Liver (tissue), 9 donors: ENCODE data around the gene P2RX5. TPM values are rescaled to one million over a fixed set of nuclear protein-coding genes. Genes with fewer than 3 reads are reported as not detected.

Source experiments
- DNase-seq: peaks from one replicate; pipeline ENCODE4 v3.0.0-alpha.2; 2017; ENCODE audit warnings: low spot score
- H3K27ac ChIP-seq, 2 donors: one replicate each; pipeline ENCODE4 v1.7.0; 2013; ENCODE audit warnings: inconsistent platforms in 2 of 2, low read length in 2 of 2, control low read depth in 1 of 2, low read depth in 1 of 2, mild to moderate bottlenecking in 1 of 2
- H3K27me3 ChIP-seq, 4 donors: one replicate each; pipeline versions ENCODE4 v1.6.1 to v1.7.0; 2013; ENCODE audit warnings: low read length in 3 of 4, inconsistent platforms in 1 of 4, mild to moderate bottlenecking in 1 of 4, moderate library complexity in 1 of 4; ENCODE audit not compliant: control insufficient read depth in 4 of 4, insufficient read depth in 4 of 4
- H3K36me3 ChIP-seq, 4 donors: one replicate each; pipeline versions ENCODE4 v1.6.1 to v1.7.0; 2013; ENCODE audit warnings: low read length in 3 of 4, mild to moderate bottlenecking in 3 of 4, low read depth in 1 of 4, moderate library complexity in 1 of 4; ENCODE audit not compliant: control insufficient read depth in 4 of 4, insufficient read depth in 3 of 4
- H3K4me1 ChIP-seq, 4 donors: one replicate each; pipeline versions ENCODE4 v1.6.1 to v1.7.0; 2013; ENCODE audit warnings: low read length in 3 of 4, mild to moderate bottlenecking in 3 of 4, moderate library complexity in 1 of 4; ENCODE audit not compliant: control insufficient read depth in 4 of 4, insufficient read depth in 4 of 4
- H3K4me3 ChIP-seq, 3 donors: one replicate each; pipeline versions ENCODE4 v1.6.1 to v1.7.0; 2013; ENCODE audit warnings: low read length in 3 of 3, control low read depth in 1 of 3, low read depth in 1 of 3, mild to moderate bottlenecking in 1 of 3
- H3K9ac ChIP-seq, 2 donors: one replicate each; pipeline ENCODE4 v1.7.0; 2013; ENCODE audit warnings: low read length in 2 of 2, mild to moderate bottlenecking in 2 of 2, moderate library complexity in 2 of 2, control low read depth in 1 of 2, low read depth in 1 of 2
- H3K9me3 ChIP-seq, 4 donors: one replicate each; pipeline versions ENCODE4 v1.6.1 to v1.7.0; 2013; ENCODE audit warnings: low read length in 3 of 4; ENCODE audit not compliant: control insufficient read depth in 4 of 4
- EGR1 ChIP-seq, 2 donors: IDR thresholded peaks; 2 replicates each; pipeline ENCODE4 v1.6.1; 2016 to 2018; ENCODE audit warnings: antibody characterized with exemption in 2 of 2, low read depth in 2 of 2
- FOXA1 ChIP-seq: IDR thresholded peaks from 2 replicates; pipeline ENCODE4 v1.6.1; 2016; ENCODE audit warnings: antibody characterized with exemption
- FOXA2 ChIP-seq: IDR thresholded peaks from 2 replicates; pipeline ENCODE4 v1.6.1; 2016; ENCODE audit warnings: antibody characterized with exemption
- GABPA ChIP-seq, 2 donors: IDR thresholded peaks in 1 of 2; conservative IDR thresholded peaks in 1 of 2; 2 replicates each; pipeline ENCODE4 v1.6.1; 2016; ENCODE audit warnings: antibody characterized with exemption in 2 of 2, mild to moderate bottlenecking in 1 of 2, moderate library complexity in 1 of 2
- HNF4A ChIP-seq, 2 donors: conservative IDR thresholded peaks; 2 replicates each; pipeline ENCODE4 v1.6.1; 2016; ENCODE audit warnings: antibody characterized with exemption in 2 of 2, mild to moderate bottlenecking in 2 of 2
- HNF4G ChIP-seq: IDR thresholded peaks from 2 replicates; pipeline ENCODE4 v1.6.1; 2016; ENCODE audit warnings: antibody characterized with exemption
- RAD21 ChIP-seq, 2 donors: IDR thresholded peaks; 2 replicates each; pipeline ENCODE4 v1.6.1; 2016; ENCODE audit warnings: antibody characterized with exemption in 2 of 2, mild to moderate bottlenecking in 2 of 2
- RXRA ChIP-seq, 2 donors: IDR thresholded peaks; 2 replicates each; pipeline ENCODE4 v1.6.1; 2017 to 2018; ENCODE audit warnings: antibody characterized with exemption in 2 of 2, mild to moderate bottlenecking in 1 of 2
- SP1 ChIP-seq: IDR thresholded peaks from 2 replicates; pipeline ENCODE4 v1.6.1; 2018; ENCODE audit warnings: antibody characterized with exemption, mild to moderate bottlenecking
- TAF1 ChIP-seq: conservative IDR thresholded peaks from 2 replicates; pipeline ENCODE4 v1.6.1; 2016; ENCODE audit warnings: antibody characterized with exemption, mild to moderate bottlenecking
- YY1 ChIP-seq: IDR thresholded peaks from 2 replicates; pipeline ENCODE4 v1.6.1; 2016; ENCODE audit warnings: antibody characterized with exemption, mild to moderate bottlenecking
- WGBS: extraction: QIAGEN DNeasy Blood & Tissue Kit; methylation state at CpG from one replicate; pipeline ENCODE4 v1.1.7; 2013; 5-methylcytosine and 5-hydroxymethylcytosine counted together
- polyA plus RNA-seq, 2 donors: library from polyadenylated mRNA; stranded (reverse) in 1 of 2; unstranded in 1 of 2; fragments of 200-250 nt in 1 of 2; fragments of >200 nt in 1 of 2; fragmentation: Nextera tagmentation in 1 of 2; extraction: Ambion mirVana in 1 of 2; gene quantifications; one replicate each; pipeline versions ENCODE4 v1.2.1 to v1.2.3, GENCODE V29; 2013 to 2015
- total RNA-seq, 2 donors: library from RNA; depleted of rRNA; stranded (reverse); fragments of >200 nt; gene quantifications; one replicate each; pipeline ENCODE4 v1.2.3, GENCODE V29; 2014
- TF ChIP-seq, protein P1 (sequence below): IDR thresholded peaks from 2 replicates; pipeline ENCODE4 v1.6.1; 2016; ENCODE audit warnings: antibody characterized with exemption
- TF ChIP-seq, protein P2 (sequence below): IDR thresholded peaks from 2 replicates; pipeline ENCODE4 v1.6.1; 2016; ENCODE audit warnings: antibody characterized with exemption
- TF ChIP-seq, protein P3 (sequence below): IDR thresholded peaks from 2 replicates; pipeline ENCODE4 v1.6.1; 2016; ENCODE audit warnings: antibody characterized with exemption
- TF ChIP-seq, protein P4 (sequence below): fragments of 150-350 bp; IDR thresholded peaks from 2 replicates; pipeline ENCODE4 v1.5.1; 2017; ENCODE audit warnings: improper control_type of control experiment, low read depth, low read length; ENCODE audit not compliant: missing input control
- donor health status: healthy.
- donor health status: healthy.
- donor health status: healthy.
- donor health status: healthy.
- donor health status: healthy.

Gene P2RX5
- total and polyA plus RNA-seq, 4 donors, result 0.31 to 1.8 (median 1.1) TPM

DNA sequence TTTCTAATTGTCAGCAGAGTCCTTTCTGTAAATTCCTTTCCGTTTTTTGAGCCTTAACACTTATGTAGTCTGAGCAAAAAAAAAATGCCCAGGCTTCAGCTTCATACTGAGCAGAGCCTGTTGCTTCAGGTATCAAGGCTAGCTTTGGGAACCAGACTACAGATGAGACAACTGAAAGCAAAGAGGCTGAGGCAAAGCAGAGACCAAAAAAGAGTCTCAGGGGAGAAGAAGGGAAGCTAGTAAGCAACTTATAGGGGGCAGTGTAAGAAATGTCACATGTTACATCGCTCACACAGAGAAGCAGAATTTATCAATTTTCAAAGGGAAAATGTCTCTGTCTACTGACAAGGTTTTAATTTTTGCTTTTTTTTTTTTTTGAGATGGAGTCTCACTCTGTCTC is 31.1 kb upstream of the P2RX5 start:
- no peak overlapping the region for H3K27ac ChIP-seq
- peaks cover 9 to 22% (median 15%) of the 10 kb centered on the region in 4 donors for H3K4me1 ChIP-seq
- no peaks in the 10 kb centered on the region for H3K27me3 ChIP-seq
- DNase-seq, result no peak
- no peak overlapping the region for H3K4me3 ChIP-seq
- 72% methylated on average over 2 of the region's 2 CpGs for WGBS
- TF ChIP-seq EGR1 (IDR thresholded peaks at IDR 0.05; ENCODE audit: low read depth in 2 of 2) (no peak), HNF4A (conservative IDR thresholded peaks at IDR 0.05) (no peak), GABPA (IDR thresholded peaks at IDR 0.05 in 1 of 2, conservative IDR thresholded peaks at IDR 0.05 in 1 of 2) (no peak), FOXA1 (no peak), RXRA (IDR thresholded peaks at IDR 0.05) (no peak), TAF1 (no peak), HNF4G (no peak)
- TF ChIP-seq, protein P1, sequence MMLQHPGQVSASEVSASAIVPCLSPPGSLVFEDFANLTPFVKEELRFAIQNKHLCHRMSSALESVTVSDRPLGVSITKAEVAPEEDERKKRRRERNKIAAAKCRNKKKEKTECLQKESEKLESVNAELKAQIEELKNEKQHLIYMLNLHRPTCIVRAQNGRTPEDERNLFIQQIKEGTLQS, result no peak
- TF ChIP-seq, protein P2, sequence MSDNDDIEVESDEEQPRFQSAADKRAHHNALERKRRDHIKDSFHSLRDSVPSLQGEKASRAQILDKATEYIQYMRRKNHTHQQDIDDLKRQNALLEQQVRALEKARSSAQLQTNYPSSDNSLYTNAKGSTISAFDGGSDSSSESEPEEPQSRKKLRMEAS, result no peak
- TF ChIP-seq, protein P3, sequence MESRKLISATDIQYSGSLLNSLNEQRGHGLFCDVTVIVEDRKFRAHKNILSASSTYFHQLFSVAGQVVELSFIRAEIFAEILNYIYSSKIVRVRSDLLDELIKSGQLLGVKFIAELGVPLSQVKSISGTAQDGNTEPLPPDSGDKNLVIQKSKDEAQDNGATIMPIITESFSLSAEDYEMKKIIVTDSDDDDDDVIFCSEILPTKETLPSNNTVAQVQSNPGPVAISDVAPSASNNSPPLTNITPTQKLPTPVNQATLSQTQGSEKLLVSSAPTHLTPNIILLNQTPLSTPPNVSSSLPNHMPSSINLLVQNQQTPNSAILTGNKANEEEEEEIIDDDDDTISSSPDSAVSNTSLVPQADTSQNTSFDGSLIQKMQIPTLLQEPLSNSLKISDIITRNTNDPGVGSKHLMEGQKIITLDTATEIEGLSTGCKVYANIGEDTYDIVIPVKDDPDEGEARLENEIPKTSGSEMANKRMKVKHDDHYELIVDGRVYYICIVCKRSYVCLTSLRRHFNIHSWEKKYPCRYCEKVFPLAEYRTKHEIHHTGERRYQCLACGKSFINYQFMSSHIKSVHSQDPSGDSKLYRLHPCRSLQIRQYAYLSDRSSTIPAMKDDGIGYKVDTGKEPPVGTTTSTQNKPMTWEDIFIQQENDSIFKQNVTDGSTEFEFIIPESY, result no peak
- no peaks in the 10 kb centered on the region for H3K9me3 ChIP-seq
- no peaks in the 10 kb centered on the region for H3K36me3 ChIP-seq
- no peak overlapping the region for H3K9ac ChIP-seq

DNA sequence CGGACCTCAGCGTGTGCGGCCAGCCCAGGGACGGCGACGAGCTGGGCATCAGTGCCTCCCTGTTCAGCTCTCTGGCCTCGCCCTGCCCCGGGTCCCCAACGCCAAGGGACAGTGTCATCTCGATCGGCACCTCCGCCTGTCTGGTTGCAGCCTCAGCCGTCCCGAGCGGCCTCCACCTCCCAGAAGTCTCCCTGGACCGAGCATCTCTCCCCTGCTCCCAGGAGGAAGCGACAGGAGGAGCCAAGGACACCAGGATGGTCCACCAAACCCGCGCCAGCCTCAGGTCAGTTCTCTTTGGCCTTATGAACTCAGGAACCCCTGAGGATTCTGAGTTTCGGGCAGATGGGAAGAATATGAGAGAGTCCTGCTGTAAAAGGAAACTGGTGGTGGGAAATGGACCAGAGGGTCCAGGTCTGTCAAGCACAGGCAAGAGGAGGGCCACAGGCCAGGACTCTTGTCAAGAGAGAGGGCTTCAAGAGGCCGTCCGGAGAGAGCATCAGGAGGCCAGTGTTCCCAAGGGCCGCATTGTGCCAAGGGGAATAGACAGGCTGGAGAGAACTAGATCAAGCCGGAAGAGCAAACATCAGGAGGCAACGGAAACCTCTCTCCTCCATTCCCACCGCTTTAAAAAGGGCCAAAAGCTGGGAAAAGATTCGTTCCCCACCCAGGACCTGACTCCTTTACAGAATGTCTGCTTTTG is 28.6 kb upstream of the P2RX5 start:
- H3K27me3 ChIP-seq, result no peaks in the 10 kb centered on the region
- no peaks in the 10 kb centered on the region for H3K9me3 ChIP-seq
- TF ChIP-seq, protein P1, result no peak
- peaks cover 0 to 5% (median 0%) of the 10 kb centered on the region in 4 donors for H3K36me3 ChIP-seq
- peak overlapping the region in 1 of 2 donors; percentile 95 for H3K9ac ChIP-seq
- no peak for DNase-seq
- H3K4me1 ChIP-seq, result peaks cover 8 to 21% (median 13%) of the 10 kb centered on the region in 4 donors
- peak overlapping the region in 2 of 3 donors; percentile 79 to 92 for H3K4me3 ChIP-seq
- no peak overlapping the region for H3K27ac ChIP-seq
- WGBS, result 22% methylated on average over 27 of the region's 27 CpGs

DNA sequence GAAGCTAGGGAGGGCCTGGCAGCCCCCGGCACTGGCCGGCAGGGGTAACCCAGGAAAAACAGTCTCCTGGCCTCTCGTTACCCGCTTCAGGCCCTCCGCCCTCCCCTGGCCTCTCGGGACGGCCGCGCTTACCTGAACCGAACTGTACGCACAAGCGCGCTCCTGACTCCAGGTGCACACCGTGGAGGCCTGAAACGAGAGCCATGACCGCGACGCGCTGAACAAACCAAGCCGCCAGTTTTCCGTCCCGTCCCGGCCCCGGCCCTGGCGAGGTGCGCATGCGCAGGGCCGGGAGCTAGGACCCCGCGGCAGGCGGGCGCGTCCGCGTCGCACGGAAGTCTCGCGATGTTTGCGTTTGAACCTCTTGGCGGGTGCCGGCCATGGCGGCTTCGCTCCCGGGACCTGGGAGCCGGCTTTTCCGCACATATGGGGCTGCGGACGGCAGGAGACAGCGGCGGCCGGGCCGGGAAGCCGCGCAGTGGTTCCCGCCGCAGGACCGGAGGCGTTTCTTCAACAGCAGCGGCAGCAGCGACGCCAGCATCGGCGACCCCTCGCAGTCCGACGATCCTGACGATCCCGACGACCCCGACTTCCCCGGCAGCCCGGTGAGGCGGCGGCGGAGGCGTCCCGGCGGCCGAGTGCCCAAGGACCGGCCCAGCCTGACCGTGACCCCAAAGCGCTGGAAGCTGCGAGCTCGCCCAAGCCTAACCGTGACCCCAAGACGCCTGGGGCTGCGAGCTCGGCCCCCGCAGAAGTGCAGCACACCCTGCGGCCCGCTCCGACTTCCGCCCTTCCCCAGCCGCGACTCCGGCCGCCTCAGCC is 27.8 kb upstream of the P2RX5 start, which contains the start of gene HASPIN:
Gene HASPIN (plus strand): TSS at position 348 of the 822 bp plus-strand sequence. CDS start 33 bp downstream, at position 381.
- H3K4me1 ChIP-seq, result peaks cover 8 to 21% (median 13%) of the 10 kb centered on the region in 4 donors
- no peaks in the 10 kb centered on the region for H3K27me3 ChIP-seq
- H3K9me3 ChIP-seq, result no peaks in the 10 kb centered on the region
- peaks cover 0 to 5% (median 0%) of the 10 kb centered on the region in 4 donors for H3K36me3 ChIP-seq
- under 1% methylated on average over 98 of the region's 98 CpGs for WGBS
- H3K4me3 ChIP-seq, result peak within 1 kb of the TSS; percentile 61 to 92 (median 79)
- peak within 1 kb of the TSS; percentile 89 to 95 for H3K9ac ChIP-seq
- DNase-seq, result peak; percentile 93
- TF ChIP-seq, protein P2, result no peak
- peak in 1 of 2 donors; percentile 17 for TF ChIP-seq RAD21 (IDR thresholded peaks at IDR 0.05)
- TF ChIP-seq HNF4A (conservative IDR thresholded peaks at IDR 0.05), result no peak
- TF ChIP-seq, protein P3, result peak; percentile 98
- no peak for TF ChIP-seq TAF1
- no peak for TF ChIP-seq FOXA1
- no peak for TF ChIP-seq FOXA2
- peak; percentile 86 for TF ChIP-seq YY1
- no peak for TF ChIP-seq RXRA (IDR thresholded peaks at IDR 0.05)
- TF ChIP-seq SP1, result peak; percentile 38
- TF ChIP-seq, protein P4, sequence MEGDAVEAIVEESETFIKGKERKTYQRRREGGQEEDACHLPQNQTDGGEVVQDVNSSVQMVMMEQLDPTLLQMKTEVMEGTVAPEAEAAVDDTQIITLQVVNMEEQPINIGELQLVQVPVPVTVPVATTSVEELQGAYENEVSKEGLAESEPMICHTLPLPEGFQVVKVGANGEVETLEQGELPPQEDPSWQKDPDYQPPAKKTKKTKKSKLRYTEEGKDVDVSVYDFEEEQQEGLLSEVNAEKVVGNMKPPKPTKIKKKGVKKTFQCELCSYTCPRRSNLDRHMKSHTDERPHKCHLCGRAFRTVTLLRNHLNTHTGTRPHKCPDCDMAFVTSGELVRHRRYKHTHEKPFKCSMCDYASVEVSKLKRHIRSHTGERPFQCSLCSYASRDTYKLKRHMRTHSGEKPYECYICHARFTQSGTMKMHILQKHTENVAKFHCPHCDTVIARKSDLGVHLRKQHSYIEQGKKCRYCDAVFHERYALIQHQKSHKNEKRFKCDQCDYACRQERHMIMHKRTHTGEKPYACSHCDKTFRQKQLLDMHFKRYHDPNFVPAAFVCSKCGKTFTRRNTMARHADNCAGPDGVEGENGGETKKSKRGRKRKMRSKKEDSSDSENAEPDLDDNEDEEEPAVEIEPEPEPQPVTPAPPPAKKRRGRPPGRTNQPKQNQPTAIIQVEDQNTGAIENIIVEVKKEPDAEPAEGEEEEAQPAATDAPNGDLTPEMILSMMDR, result peak; percentile 19
- H3K27ac ChIP-seq, result peak within 1 kb of the TSS; percentile 62 to 75
